Embryonic facial prominence (tissue), 1 donor: Measurements from ENCODE around the gene CKAP2L.

Experiments
- DNase-seq: peaks from one replicate; pipeline ENCODE4 v3.0.0-alpha.2; 2016; ENCODE audit errors: extremely low spot score

The CKAP2L gene

DNA sequence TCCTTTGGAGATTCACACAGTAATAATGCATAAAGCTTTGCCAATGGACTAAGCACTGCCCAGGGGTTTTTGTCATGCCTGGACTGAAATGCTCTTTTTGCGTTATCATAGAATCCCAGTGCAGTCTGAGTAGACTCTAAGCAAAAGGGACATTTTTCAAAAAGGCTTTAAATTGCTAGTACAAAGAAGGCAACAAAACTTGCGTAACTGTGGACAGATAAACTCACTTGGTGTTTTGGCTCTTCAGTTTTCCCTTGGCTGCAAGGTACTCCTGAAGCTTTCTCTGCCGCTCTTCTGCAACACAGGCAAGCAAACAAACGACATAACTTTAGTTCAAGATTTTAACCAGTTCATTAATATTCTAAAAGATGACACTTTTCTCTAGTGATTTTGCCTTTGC, 2.1 kb downstream of the CKAP2L start:
- no peak for DNase-seq

- DNase-seq: no peak
Measured at GRCh38 chr2:112760149-112760548, 4.3 kb downstream of the CKAP2L start.

- DNase-seq: no peak
Measured at GRCh38 chr2:112758711-112759110, 5.7 kb downstream of the CKAP2L start.

DNA sequence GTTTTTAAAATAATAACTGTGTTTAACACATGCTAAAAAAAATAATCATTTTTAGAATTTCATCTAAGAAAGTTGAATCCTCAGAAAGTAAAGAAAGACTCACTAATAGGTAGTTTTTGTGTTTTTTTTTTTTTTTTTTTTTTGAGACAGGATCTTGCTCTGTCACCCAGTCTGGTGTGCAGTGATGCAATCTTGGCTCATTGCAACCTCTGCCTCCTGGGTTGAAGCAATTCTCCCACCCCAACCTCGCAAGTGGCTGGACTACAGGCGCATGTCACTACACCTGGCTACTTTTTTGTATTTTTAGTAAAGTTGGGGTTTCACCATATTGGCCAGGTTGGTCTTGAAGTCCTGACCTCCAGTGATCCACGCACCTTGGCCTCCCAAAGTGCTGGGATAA, 7.1 kb downstream of the CKAP2L start:
- no peak for DNase-seq

DNA sequence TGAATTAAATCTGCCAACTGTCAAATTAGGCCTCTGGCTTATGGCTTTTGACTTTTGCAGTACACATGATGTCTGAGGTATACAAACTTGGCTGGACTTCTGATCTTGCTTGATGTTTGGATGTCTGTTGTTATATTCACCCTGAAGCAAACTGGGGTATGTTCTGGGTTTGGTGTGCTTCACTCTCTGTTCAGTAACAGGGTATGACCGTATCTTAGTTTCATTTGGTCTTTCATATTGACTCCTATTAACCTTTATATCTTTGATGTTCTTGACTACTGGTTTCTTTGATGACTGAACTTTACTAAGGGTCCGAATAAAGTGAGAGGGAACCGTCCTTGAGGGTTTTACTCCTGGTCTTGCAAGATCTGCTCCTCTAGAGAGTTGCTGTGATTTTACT, 8.2 kb downstream of the CKAP2L start:
- DNase-seq: no peak

DNA sequence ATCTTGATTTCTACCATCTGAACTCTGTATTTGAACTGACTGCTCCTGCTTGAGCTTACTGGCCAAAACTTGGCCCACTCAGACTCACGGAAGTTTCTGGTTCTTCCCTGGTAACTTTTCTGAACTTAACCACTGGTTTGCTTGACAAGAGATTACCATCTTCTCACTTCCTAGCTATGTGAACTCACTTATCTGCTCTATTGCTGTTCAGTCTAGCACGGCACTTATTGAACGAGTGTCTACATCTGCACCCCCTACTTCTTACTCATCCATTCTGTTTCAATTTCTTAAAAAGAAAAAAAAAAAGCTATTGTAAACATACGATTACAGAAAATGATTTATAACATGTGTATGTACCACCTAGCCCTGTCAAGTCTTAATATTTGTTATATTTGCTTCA, 9.0 kb downstream of the CKAP2L start:
- no peak for DNase-seq

DNA sequence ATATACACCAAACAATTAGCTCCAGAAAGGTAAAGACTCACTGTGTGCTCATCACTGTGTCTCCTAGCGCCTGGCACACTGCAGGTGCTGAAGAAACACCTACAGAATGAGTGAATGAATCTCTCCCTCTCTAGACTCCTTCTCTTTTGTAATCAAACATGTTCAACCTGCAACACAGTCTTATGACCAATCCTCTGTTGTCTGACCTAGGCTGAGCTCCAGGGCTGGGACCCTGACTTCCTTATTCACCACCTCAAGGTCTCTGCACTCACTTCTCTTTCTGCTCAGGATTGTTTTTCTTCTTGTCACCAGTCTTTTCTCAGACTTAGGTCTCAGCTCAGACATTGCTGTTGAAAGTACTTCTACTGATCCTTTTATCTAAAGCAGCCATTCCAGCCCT, 9.8 kb downstream of the CKAP2L start:
- DNase-seq: no peak

GRCh38 chr2:112752667-112753066, 11.7 kb downstream of the CKAP2L start:
- DNase-seq: no peak

DNA sequence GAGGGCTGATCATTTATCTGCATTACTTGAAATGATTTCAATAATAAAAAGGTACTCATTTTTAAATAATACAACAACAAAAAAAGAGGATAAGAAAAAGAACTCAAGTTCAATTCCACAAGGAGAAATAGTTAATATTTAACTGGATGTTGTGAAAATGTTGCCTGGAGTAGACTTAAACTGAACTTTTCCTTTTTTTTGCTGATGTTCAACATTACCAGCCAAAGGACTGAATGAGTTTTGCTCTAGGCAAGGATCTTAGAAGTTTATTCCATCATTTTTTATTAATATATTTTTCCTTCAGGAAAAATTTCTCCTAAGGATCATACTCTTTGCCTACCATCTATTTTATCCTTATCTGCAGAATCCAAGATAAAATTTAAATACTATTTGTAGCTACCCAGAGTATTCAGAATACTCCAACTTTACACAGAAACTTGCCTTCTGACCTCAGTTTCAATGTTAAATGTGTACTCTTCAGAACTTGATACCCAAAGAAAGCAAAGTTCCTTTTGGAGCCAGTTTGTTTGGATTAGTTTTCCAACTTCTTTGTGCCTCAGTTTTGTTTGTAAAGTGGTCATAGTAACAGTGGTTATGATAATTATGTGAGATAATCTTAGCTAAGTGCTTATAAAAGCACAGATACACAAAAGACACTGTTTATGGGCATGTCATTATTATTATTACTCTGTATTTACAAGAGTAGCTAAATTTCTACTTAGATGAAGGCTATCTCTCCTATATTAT, 12.8 kb downstream of the CKAP2L start:
- DNase-seq: no peak

DNA sequence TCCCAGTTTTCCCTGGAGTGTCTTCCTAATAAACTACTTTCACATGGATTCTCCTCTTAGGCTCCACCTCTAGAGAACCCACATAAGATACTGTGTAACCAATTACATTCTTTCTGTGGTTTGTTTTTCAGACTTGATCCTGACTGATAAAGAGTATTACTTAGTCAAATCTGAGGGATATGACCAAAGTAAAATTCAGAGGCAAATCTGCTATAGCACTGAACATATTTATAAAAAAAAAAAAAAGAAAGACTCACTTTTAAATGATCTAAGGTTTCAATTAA, 13.9 kb downstream of the CKAP2L start:
- DNase-seq: no peak

DNA sequence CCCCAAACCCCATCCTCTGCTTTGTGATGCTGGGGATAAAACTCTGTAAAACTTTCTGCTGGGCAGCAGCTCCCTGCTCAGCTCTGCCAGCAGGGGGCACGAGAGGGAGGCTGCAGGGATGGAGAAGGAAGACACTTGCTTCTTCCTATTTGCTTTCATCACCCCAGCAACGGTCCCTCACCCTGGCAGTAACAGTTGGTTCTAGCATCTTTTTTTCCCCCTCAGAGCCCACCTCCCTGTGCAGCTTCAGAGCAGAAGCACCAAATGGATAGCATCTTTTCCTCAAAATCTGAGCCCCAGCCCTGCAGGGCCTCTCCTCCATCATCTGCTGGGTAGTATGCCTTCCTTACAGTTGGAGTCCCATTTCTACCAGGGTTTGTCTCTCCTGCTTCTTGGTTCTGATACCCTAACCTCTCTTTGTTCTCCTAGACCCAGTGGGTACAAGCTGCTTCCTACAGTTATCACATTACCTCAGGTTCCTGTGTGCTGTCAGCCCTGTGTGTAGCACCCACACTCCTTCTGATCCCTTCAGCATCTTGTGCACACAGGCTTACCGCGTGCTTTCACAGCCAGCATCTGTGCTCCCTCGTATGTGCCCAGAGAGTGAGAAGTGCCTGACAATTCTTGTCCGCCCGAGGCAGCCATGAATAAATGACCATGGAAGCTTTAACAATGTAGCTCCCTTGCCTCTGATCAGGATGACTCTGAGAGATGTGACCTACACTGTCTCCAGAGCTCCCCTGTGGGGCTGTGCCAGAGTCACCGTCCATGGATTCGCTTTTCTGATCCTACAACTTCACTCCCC, 14.5 kb downstream of the CKAP2L start:
- no peak for DNase-seq

- no peak for DNase-seq
Measured at GRCh38 chr2:112740527-112740926, 23.9 kb downstream of the CKAP2L start.

DNA sequence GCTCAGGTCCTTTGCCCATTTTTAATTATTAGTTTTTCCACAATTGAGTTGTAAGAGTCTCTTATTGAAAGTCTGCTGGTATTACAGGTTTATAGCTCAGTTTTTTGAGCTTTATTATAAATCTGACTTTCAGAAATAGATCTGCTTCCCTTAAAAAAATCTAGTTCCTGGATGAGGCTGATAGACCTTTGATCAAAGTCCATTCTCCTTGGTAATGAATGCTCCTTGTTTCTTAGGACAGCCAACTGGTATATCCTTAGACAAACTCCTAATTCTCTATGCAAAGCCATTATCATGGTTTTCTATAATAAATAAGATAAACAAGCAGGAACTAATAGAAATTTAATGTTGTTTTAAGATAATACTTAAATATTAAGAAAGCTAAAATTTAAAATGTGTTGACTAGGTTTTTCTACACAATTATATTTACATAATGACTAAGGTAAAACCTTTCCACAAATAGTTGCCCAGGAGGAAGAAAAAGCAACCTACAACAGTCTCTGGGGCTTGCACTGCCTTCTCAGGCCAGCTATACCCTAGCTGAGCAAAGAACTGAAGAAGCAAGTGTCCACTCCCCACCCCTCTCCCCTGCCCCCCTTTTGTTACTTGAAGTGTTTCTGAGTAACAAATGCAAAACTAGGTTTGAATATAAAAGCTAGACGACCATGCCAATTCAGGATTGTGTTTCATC, 26.7 kb downstream of the CKAP2L start:
- no peak for DNase-seq

DNA sequence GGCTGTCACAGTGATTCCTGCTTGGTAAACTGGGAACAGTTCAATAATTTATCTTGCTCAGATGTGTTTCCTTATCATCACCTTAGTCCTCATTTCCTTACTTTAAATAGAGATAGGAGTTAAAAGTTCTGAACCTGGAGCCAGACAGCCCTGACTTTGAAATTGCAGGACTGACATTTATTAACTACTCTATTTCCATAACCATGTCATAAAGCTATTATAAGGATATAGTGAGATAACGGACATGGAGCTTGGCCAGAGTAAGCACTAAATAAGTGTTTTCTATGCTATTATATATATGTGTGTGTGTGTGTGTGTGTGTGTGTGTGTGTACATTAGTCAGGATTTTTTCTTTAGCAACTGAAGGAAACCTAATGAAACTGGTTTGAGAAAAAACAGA, 30.5 kb downstream of the CKAP2L start:
- DNase-seq: no peak

DNA sequence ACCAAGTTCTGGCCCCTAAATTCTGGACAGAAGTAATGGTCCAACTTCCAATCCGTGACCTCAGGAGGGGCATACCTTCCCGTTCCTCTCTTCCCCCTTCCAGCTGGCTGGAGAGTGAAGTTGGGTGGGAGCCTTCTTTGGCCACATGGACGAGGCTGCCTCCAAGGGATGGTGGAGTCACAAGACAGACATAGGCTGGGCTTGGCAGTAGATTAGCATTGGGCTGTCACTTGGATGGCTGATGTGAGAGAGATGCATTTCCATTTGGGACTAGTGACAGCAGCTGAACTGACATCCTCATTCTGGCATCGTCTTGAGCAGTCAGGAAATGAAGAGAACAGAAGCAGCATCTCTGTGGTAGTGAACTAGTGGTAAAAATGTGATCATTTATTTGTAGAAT, 31.0 kb downstream of the CKAP2L start:
- no peak for DNase-seq

DNA sequence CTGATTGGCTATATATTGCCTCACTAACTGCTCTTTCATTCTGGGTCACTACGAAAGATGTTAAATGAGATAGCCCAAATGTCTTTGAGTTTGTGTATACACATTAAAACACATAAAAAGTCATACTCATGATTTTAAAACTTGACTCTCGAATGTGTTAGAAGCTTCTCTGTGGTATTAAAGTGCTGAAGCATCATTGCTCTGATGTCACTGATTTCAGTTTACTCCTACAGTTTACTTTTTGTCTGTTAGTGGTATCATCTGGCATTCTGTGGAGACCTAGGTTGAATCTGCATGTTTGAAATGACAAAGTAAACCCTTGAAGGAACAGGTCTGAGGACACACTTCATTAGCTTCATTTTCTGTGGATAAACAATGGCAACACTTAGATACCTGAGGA, 32.9 kb downstream of the CKAP2L start:
- DNase-seq: no peak

DNA sequence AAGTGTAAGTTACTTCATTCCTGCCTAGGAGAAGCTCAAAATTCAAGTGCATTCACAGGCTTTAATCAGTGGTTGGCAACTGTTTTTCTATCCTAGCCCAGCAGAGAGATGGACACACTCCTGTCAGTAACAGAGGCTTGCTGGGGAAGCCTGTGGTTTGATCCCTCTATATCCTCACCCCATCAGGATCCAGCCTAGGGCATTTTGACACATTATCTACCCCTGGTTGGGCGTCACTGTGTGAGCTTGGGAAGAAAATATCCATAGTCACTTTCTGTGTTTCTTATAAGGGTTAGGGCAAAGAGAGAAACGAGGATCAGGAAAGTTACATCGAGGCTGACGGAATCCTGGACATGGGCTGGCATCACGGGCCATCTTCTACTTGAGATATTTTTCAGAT, 33.6 kb downstream of the CKAP2L start:
- DNase-seq: no peak

- no peak for DNase-seq
Measured at GRCh38 chr2:112730216-112730615, 34.2 kb downstream of the CKAP2L start.

DNA sequence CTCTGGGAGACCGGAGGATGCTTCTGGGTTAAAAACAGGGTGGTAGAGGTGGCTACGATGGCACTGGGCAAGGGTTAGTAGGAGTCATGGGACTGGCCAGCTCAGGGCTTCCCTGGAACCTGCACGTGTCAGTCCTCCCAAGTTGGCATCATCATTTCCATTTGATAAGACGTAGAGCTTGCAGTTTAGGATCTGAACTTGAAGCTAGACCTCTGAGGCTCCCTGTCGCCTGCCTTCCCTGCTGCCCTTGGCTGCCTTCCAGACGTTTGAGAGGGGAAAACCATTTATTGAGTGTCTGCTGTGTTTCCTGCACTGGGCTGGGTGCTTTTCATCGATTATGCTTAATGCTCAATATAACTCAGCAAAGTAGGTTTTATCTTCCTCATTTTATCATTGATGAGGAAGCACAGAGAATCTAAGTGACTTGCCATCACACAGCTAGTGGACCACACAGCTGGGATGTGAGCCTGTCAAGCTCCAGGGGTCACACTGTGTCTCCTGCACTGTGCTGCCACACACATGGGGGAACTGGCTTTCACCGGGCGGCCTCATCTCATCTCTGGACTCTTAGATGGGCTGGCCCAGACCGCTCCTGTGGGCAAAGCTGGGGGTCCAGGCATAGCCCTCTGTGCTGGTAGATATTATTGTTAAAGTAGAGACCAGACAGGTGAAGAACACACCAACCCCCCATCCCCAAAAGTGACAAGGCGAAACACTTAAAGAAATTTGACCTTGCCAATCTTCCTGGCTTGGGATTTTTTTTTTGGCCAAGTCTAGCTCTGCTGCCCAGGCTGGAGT, 35.8 kb downstream of the CKAP2L start:
- DNase-seq: no peak

DNA sequence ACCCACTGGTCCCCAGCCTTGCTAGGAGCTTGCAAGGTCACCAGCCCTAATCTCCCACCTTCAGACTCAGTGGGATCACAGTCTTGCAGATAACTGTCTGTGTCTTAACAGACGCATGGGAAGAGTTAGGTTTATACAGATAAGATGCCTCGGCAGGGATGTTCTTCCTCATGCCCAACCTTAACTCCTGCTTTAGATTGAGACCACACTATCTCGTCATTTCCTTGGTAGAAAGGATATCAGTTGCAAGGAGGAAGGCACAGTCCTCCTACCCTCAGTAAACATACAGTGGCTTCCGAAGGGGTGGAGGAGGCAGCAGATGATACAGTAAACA, 36.4 kb downstream of the CKAP2L start:
- no peak for DNase-seq

DNA sequence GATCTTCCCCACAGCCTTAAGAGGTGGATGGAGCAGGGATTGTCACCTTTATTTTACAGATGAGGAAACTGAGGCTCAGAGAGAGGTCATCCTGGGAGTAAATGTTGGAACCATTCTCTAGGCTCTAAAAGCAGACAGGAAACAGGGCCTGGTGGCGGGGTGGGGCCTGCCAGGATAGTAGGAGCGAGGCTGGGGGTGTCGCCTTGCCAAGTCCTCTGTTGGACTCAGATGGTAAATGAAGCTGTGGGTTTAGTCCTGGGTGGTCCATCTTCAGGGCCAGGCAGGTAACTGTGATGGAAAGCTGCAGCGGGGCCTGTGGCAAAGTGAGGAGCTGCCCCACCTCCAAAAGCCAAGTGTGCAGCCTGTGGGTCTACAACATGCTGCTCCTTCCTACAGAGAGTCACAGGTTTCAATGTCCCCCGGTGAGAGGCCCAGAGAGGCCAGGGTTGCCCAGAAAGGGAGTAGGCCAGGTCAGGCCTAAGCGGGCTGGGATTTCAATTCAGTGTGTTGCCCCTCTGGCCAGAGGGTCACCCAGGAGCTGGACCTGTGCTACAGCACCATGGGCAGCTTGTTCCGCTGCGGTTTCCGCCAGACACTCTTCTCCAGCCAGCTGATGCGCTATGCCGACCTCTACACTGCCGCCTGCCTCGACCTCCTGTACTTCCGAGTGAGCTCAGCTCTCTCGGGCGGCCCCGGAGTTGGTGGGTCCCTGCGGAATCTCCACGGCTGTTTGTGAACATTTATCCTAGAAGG, 37.0 kb downstream of the CKAP2L start:
- no peak for DNase-seq
